RWPE2 (cell line): ENCODE measurements around the gene SATB1.

Source experiments
- ATAC-seq: fragments of 200-7000 bp; cut with Tn5 transposase; 3 replicates; pipeline ENCODE4 v1.9.1; 2021; ENCODE audit warnings: low read depth
- DNase-seq: peaks from one replicate; pipeline ENCODE4 v3.0.0-alpha.2; 2020; ENCODE audit warnings: low spot score
- H3K27ac ChIP-seq: fragments of 450-650 bp; 2 replicates; pipeline ENCODE4 v1.5.1; 2017; ENCODE audit warnings: mild to moderate bottlenecking; ENCODE audit not compliant: poor library complexity, severe bottlenecking
- H3K27me3 ChIP-seq: fragments of 250-450 bp; sonication (Bioruptor Pico); 2 replicates; pipeline ENCODE4 v1.5.1; 2021; ENCODE audit warnings: mild to moderate bottlenecking, moderate library complexity; ENCODE audit not compliant: insufficient read depth, poor library complexity, severe bottlenecking
- H3K36me3 ChIP-seq: fragments of 250-450 bp; sonication (Bioruptor Pico); 2 replicates; pipeline ENCODE4 v1.5.1; 2020; ENCODE audit warnings: low read depth, mild to moderate bottlenecking, moderate library complexity
- H3K4me1 ChIP-seq: fragments of 250-450 bp; sonication (Bioruptor Pico); 2 replicates; pipeline ENCODE4 v1.5.1; 2021; ENCODE audit warnings: mild to moderate bottlenecking, moderate library complexity; ENCODE audit not compliant: insufficient read depth, poor library complexity, severe bottlenecking
- H3K4me3 ChIP-seq: fragments of 250-450 bp; sonication (Bioruptor Pico); 2 replicates; pipeline ENCODE4 v1.5.1; 2021; ENCODE audit warnings: mild to moderate bottlenecking, moderate library complexity; ENCODE audit not compliant: severe bottlenecking
- H3K9me3 ChIP-seq: fragments of 250-450 bp; sonication (Bioruptor Pico); 2 replicates; pipeline ENCODE4 v1.5.1; 2021; ENCODE audit warnings: mild to moderate bottlenecking, moderate library complexity; ENCODE audit not compliant: severe bottlenecking
- TF ChIP-seq, protein P1 (sequence below): fragments of 450-650 bp; IDR thresholded peaks from one replicate; pipeline ENCODE4 v1.5.1; 2017; ENCODE audit warnings: mild to moderate bottlenecking, moderate library complexity; ENCODE audit not compliant: poor library complexity, severe bottlenecking

Gene SATB1

DNA sequence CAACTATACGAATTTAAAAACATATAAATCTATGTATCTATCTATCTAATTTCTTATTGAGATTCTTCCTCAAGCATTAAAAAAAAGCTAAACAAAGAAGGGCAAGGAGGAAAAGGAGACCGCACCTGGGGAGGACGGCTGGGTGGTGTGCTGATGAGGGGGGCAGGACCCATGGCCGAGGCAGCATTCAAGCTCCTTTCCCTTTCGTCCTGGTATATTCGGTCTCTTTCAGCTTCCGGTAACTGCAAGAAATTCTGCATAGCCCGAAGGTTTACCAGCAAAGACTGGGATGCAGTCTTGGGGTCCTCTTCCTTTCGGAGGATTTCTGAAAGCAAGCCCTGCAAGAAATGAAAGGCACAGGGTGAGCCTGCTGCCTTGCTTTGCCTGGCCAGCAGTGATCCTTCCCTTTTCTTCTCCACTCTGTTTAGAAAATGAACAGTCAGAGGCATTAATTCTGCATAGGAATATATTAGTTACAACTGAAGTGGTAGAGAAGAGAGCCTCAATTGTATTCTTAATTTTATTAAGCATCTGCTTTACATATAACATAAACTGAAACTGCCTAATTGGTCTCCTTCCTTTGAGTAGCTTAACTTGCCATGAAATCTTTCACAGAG lies 38.8 kb downstream of the SATB1 start:
- H3K27me3 ChIP-seq = no peaks in the 10 kb centered on the region
- H3K36me3 ChIP-seq = no peaks in the 10 kb centered on the region
- H3K27ac ChIP-seq = no peak overlapping the region
- DNase-seq (no peak), ATAC-seq (no peak)
- no peaks in the 10 kb centered on the region for H3K4me1 ChIP-seq
- TF ChIP-seq, protein P1, sequence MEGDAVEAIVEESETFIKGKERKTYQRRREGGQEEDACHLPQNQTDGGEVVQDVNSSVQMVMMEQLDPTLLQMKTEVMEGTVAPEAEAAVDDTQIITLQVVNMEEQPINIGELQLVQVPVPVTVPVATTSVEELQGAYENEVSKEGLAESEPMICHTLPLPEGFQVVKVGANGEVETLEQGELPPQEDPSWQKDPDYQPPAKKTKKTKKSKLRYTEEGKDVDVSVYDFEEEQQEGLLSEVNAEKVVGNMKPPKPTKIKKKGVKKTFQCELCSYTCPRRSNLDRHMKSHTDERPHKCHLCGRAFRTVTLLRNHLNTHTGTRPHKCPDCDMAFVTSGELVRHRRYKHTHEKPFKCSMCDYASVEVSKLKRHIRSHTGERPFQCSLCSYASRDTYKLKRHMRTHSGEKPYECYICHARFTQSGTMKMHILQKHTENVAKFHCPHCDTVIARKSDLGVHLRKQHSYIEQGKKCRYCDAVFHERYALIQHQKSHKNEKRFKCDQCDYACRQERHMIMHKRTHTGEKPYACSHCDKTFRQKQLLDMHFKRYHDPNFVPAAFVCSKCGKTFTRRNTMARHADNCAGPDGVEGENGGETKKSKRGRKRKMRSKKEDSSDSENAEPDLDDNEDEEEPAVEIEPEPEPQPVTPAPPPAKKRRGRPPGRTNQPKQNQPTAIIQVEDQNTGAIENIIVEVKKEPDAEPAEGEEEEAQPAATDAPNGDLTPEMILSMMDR = no peak
- H3K9me3 ChIP-seq = no peaks in the 10 kb centered on the region
- no peak overlapping the region for H3K4me3 ChIP-seq

DNA sequence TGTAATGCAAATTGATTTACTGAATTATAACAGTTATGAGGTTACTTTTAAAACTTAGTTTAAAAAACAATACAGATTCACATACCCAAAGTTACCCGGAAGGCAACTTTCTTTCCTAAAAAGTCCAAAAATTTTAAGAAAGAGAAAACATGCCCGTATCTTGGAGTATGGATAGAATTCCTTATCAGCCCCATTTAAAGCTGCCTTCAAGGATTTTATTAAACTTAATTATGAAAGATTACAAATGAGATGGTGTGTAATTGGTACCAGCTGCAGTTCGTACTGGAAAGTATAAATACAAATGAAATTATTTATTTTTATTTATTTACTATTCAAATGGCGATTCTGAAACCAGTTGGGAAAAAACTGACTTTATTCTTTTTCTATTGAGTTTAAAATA lies 39.4 kb downstream of the SATB1 start:
- TF ChIP-seq, protein P1 = no peak
- Histone ChIP-seq H3K4me3 (no peak overlapping the region), H3K27me3 (no peaks in the 10 kb centered on the region), H3K27ac (no peak overlapping the region), H3K36me3 (no peaks in the 10 kb centered on the region), H3K4me1 (no peaks in the 10 kb centered on the region), H3K9me3 (no peaks in the 10 kb centered on the region)
- ATAC-seq = no peak
- DNase-seq = no peak

DNA sequence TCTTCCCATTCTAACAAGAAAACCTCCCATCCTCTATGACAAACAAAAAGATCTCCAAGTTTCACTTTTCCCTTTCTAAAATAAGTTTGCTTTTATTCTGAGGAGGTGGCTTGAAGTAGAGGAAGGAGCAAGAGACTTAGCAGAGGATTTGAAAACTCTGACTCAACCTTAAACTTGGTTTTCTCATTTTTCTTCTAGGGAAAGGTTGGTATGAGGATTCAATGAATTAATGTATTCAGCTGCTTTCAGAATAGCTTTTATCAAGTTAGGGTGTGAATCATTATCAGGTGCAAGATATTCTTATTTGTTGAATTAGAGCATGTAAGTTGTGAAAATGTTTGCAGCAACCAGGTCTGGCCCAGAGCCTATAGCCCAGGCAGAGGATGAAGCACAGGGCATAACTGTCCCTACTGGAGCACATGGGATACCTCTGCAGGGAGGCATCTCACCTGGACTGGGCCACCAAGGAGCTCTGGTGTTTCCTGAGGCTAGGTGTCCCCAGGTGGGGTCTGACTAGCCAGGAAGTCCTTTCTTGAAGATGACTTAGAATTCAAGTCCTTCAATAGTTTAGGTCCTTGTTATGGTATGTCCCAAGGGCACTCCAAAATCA lies 42.3 kb downstream of the SATB1 start:
- Histone ChIP-seq H3K9me3 (no peaks in the 10 kb centered on the region), H3K36me3 (no peaks in the 10 kb centered on the region), H3K4me1 (no peaks in the 10 kb centered on the region), H3K27me3 (no peaks in the 10 kb centered on the region), H3K4me3 (no peak overlapping the region), H3K27ac (no peak overlapping the region)
- DNase-seq (no peak), ATAC-seq (no peak)
- TF ChIP-seq, protein P1 = no peak

DNA sequence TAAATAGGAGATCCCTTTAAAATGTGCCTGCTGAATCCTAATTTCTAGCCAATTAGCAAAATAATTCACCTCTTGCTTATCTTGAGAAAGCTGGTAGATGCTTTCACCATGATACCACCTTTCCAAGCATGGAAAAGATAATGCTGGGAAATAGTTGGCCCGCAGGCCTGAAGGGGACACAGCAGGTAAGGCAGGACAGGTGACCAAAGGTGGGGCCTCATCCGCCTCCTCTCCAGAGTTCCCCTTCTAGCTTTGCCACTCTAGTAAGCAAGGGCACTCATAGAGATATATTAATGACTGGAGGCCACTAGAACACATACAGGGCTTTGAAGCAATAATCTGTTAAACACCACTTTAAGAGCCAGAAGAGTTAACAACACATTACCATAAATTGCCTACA lies 45.5 kb downstream of the SATB1 start:
- DNase-seq = no peak
- Histone ChIP-seq H3K27ac (no peak overlapping the region), H3K4me1 (no peaks in the 10 kb centered on the region), H3K9me3 (no peaks in the 10 kb centered on the region), H3K27me3 (no peaks in the 10 kb centered on the region), H3K4me3 (no peak overlapping the region), H3K36me3 (no peaks in the 10 kb centered on the region)
- no peak for ATAC-seq
- TF ChIP-seq, protein P1 = no peak

DNA sequence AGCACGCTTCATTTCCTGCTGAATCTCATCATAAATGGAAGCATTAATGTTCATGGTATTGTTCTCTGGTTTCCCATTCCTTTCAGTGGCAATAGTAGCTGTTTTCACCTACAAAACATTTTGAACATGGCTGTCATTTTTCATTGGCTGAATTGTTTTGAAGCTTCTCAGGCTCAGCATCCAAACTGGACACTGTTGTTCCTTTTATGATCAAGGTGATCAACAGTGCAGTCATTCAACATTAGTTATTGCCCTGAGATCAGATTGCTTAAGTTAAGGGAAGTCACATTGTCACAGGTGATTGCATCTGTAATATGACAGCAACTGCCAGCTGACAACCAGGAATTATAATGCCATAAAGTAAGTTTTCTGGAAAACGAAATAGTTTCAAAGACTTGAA lies 46.9 kb downstream of the SATB1 start:
- Histone ChIP-seq H3K4me3 (no peak overlapping the region), H3K36me3 (no peaks in the 10 kb centered on the region), H3K4me1 (no peaks in the 10 kb centered on the region), H3K27ac (no peak overlapping the region), H3K9me3 (no peaks in the 10 kb centered on the region), H3K27me3 (no peaks in the 10 kb centered on the region)
- TF ChIP-seq, protein P1 = no peak
- DNase-seq = no peak
- ATAC-seq = no peak
